SH-SY5Y (cell line): ENCODE measurements around the gene GLMP.

Source experiments
- GATA2 ChIP-seq: IDR thresholded peaks from 2 replicates; pipeline ENCODE4 v1.6.1; 2011; ENCODE audit warnings: mild to moderate bottlenecking, low read depth, low read length
- GATA3 ChIP-seq: IDR thresholded peaks from 2 replicates; pipeline ENCODE4 v1.6.1; 2011; ENCODE audit warnings: low read depth, mild to moderate bottlenecking, low read length, moderate library complexity

DNA sequence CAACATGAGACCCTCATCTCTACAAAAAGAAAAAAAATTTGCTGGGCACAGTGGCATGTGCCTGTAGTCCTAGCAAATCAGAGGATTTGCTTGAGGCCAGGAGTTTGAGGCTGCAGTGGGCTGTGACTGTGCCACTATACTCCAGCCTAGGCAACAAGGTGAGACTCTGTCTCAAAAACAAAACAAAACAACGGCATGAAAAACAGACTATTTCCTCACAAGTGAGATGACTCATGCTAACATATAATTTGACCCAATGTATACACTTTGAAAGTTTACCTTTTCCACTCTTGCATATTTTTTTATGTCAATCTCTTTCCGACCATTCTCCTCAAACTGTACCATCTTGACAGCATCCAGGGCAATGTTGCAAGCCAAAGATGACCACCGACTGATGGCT lies 25.1 kb upstream of the GLMP start:
- no peak for TF ChIP-seq GATA2
- no peak for TF ChIP-seq GATA3
